H4 (cell line): ENCODE results near the gene SLC15A5. TPM values are rescaled to one million over a fixed set of nuclear protein-coding genes. Genes with fewer than 3 reads are reported as not detected.
A peak's percentile ranks its signal among the peaks of the same experiment; 100 is the strongest.

Experiments used
- DNase-seq: peaks from one replicate; pipeline ENCODE4 v3.0.0-alpha.2; 2015; ENCODE audit warnings: low spot score
- total RNA-seq: library from RNA; depleted of rRNA; stranded (reverse); fragments of >200 nt; shearing (Covaris generic); gene quantifications from 2 replicates; pipeline ENCODE4 v1.2.3, GENCODE V29; 2014; rRNA removed

SLC15A5 gene
- total RNA-seq, 1 experiment from 2014 or later, result not detected

- DNase-seq, result no peak
Observed at GRCh38 chr12:16175840-16176239, 101.6 kb downstream of the SLC15A5 start.

- DNase-seq, result no peak
Observed at GRCh38 chr12:16174282-16174681, 103.2 kb downstream of the SLC15A5 start.

- DNase-seq, result no peak
Observed at GRCh38 chr12:16171348-16171747, 106.1 kb downstream of the SLC15A5 start.

GRCh38 chr12:16168078-16168477, 109.4 kb downstream of the SLC15A5 start:
- DNase-seq, result no peak

- DNase-seq, result no peak
Observed at GRCh38 chr12:16166563-16167470, 110.7 kb downstream of the SLC15A5 start.

GRCh38 chr12:16165506-16165905, 112.0 kb downstream of the SLC15A5 start:
- peak; percentile 37 for DNase-seq

- DNase-seq, result no peak
Observed at GRCh38 chr12:16163901-16164300, 113.6 kb downstream of the SLC15A5 start.

- DNase-seq, result no peak
Observed at GRCh38 chr12:16163146-16163545, 114.3 kb downstream of the SLC15A5 start.

- no peak for DNase-seq
Observed at GRCh38 chr12:16159571-16159970, 117.9 kb downstream of the SLC15A5 start.

GRCh38 chr12:16158050-16158449, 119.4 kb downstream of the SLC15A5 start:
- no peak for DNase-seq

- no peak for DNase-seq
Observed at GRCh38 chr12:16155938-16156337, 121.5 kb downstream of the SLC15A5 start.

- no peak for DNase-seq
Observed at GRCh38 chr12:16154990-16155389, 122.5 kb downstream of the SLC15A5 start.

GRCh38 chr12:16152885-16153673, 124.4 kb downstream of the SLC15A5 start:
- no peak for DNase-seq

- no peak for DNase-seq
Observed at GRCh38 chr12:16150276-16150675, 127.2 kb downstream of the SLC15A5 start.

- DNase-seq, result no peak
Observed at GRCh38 chr12:16148938-16149337, 128.5 kb downstream of the SLC15A5 start.

Other genes starting within 250 kb of the SLC15A5 start
- gene MGST1, start 70.0 kb upstream of the SLC15A5 start, total RNA-seq, result 218 and 240 TPM in 2 replicates